HG03175 (cell line): ENCODE measurements around the gene RTN4.
"Not testable (repeated sequence)": the region's sequence is repeated elsewhere in the genome, so short reads cannot be mapped to it uniquely, and the experiment has no call there.

Experiments
- ATAC-seq: cut with Tn5 transposase; IDR thresholded peaks from one replicate; pipeline ENCODE4 v1.9.1; 2021; ENCODE audit warnings: mild to moderate bottlenecking, moderate library complexity; ENCODE audit not compliant: unreplicated experiment

Gene RTN4

GRCh38 chr2:55011831-55012671, 38.2 kb downstream of the RTN4 start:
- no peak for ATAC-seq

GRCh38 chr2:55010915-55011314, 39.3 kb downstream of the RTN4 start:
- peak; percentile 33 for ATAC-seq

GRCh38 chr2:55010149-55010591, 40.1 kb downstream of the RTN4 start:
- peak; percentile 92 for ATAC-seq

DNA sequence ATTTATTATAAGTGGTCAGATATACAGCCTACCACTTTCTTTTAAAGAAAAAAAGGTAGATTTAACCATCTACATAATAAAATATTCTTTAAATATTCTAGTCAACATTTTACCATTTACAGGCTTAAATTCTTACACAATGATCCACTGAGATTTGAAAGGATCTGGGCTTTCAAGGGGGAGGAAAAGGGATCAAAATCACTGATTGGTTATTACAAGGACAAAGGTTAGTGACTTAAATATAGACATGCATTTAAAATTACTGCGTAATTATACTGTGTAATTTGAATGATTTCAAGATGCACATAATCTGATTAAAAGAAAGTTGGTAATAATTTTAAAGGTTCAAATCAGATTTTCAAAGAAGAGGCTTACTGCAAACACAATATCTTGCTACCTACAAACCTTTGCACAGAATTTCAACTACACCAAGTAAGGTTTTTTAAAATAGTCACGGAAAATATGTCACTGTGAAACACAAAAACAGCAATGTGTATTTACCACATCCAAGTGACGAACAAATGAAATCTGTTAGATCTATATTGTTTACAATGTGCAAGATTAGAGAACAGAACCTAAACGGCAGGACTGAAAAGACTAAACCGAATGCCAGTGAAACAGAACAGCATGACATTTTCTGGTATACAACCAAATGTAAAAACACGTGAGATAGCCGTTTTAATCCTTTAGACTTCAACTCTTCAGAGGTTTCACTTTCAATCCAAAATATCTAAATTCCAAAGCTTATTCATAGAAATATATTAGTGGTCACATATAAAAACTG, 40.8 kb downstream of the RTN4 start:
- peak; percentile 15 for ATAC-seq

GRCh38 chr2:55006306-55006705, 43.9 kb downstream of the RTN4 start:
- ATAC-seq: no peak

DNA sequence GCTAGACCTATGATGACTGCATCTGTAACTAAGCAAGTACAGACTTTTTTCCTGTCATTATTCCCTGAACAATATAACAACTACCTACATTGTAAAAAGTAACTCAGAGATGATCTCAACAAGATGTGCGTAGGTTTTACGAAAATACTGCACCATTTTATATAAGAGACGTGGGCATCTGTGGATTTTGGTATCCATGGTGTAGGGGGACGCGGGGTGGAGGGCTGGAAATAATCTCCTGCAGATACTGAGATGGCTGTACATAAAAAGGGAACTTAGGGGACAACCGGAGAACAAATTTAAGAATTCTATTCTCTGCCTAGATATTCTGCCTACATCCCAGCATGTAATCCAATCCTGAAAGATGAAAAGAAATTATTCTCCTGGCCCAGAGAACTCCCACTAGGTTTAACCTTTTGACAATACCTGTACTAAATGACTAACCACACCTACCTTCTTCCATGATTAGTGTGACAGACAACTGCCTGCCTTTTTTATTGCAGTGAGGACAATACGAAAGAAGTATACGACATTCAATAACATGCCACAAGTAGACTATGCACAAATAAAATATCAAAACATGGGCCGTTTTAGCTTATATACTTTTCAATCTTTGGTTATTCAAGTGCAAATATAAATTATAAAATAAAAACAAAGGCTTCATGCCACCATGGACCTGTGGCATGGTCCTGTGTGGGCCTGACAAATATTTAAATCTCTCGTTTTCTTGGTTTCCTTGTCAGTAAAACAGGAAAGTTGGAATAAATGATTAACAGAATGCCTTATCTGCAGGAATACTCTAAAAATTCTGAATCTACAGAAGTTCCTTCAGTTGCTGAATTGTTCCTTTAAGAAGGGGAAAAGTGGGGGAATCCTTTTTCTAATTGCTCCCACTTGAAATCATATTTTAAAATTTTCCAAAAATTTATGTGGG, 46.3 kb downstream of the RTN4 start:
- no peak for ATAC-seq

DNA sequence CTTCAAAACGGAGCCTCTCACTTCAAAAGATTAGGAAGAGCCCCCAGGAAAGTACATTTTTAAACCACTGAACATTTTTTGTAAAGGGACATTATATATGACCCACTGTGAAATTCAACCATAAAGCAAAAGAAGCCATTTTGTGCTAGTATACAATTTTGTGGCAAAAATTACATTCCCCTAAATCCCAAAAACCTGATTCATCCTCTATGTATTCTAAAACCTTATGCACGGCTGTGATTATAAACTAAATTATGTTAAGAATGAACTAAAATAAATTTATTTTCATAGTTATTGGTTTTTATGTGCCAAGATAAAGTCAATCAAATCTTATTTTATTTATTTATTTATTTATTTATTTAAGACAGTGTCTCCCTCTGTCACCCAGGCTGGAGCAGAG, 48.5 kb downstream of the RTN4 start:
- ATAC-seq: no peak

DNA sequence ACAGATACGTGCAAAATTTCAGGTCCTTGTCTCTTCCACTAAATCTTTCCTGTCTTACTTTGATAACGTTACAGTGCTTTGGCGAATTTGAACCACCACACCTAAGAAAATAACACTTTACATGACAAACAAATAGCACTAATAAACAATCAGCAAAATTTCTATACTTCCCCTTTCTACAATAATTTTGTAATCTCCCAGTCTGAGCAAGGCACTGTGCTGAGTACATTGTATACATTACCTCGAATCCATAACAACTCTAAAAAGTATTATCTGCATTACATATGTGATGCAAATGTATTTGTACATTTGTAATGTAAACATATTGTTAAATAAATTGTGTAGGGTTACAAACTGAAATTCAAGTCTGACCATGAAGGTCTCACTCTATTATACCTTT, 49.9 kb downstream of the RTN4 start:
- no peak for ATAC-seq

DNA sequence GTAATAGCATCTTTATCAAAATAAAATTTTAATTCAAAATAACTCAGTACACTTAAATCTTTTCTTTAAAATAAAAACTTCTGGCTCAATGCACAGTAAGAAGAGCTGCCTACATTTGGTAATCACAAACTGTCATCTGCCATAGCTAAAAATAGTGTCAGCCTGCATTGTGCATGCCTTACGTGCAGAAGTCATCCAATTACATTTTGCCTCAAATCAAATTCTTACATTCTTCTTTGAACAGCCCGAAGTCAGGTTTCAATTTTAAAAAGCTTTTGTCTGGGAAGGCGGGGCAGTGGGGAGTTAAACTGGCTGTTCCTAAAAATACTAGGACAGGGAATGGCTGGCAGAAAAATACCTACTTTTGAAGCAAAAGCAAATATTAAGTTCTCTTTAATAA, 51.1 kb downstream of the RTN4 start:
- no peak for ATAC-seq

DNA sequence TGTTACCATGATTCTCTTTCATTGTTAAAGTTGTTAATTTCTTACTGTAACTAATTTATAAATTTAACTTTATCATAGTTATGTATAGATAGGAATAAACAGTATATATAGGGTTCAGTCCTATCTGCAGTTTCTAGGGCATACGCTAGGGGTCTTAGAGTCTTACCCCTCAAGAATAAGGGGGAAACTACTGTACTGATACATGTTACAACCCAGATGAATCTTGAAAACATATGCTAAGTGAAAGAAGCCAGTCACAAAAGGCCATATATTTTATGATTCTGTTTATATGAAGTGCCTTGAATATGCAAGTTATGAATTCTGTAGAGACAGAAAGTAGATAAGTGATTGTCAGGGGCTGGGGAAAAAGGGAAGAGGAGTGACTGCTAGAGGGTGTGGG, 52.4 kb downstream of the RTN4 start:
- ATAC-seq: no peak

DNA sequence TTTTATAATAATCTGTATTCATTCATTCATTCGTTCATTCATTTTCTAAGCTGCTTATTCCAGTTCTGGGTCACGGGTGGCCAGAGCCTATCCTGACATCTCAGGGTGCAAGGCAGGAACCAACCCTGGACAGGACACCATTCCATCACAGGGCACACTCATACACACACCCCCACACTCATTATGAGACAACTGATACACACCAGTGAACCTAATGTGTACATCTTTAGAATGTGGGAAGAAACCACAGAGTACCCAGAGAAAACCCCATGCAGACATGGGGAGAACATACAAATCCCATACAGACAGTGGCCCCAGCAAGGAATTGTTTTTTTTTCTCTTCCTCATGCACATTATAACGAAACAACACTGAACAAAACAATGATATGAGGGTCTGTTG, 54.7 kb downstream of the RTN4 start:
- ATAC-seq: no peak

- not testable (repeated sequence) for ATAC-seq
Measured at GRCh38 chr2:54990694-54991093, 59.6 kb downstream of the RTN4 start.

DNA sequence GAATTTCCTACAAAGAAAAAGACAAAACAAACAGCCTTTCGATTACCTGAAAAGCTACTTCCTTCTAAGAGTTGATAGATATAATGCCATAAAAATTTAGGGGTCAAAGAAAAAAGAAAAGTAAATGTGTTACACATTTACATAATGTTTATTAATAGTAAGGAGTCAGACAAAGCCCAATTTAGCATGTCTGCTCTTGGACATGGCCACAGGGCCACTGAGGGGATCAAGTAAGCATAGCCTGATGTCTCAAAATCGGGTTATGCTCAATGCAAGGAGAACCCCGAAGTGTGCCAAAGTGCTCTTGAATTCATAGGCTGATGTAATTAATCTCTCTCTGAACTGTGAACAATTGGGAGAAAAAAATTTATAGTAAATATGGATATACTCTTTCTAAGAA, 61.6 kb downstream of the RTN4 start:
- no peak for ATAC-seq

DNA sequence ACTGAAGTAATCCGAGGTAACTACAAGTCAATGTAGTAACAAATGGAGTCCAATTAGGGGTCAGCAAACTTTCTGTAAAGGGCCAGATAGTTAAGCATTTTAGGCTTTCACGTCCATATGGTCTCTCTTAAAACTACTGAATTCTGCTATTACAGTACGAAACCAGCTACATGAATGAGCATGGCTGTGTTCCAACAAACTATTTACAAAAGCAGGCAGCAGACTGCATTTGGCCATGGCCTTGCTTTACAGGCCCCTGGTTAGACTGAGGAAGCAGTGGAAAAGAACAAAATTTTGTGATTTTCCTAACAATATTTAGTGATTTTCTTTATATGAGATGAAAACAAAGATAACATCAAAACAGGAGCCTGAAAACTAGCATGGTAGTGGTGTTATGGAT, 64.0 kb downstream of the RTN4 start:
- no peak for ATAC-seq

DNA sequence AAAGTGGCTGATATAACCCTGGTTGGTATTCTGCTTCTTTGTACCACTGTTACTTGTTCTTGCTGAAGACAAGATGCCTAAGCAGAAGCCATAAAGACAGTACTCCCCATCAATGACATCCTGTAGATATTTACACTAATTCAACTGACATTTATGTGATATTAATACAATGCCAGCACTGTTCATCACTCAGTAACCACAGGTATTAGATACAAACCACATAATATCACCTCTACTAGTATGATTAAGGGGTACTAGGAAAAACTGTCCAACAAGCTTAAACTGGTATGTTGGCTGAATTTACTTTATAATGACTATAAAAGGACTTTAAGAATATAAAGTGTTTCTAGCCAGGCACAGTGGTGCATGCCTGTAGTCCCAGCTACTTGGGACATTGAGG, 65.8 kb downstream of the RTN4 start:
- ATAC-seq: no peak

GRCh38 chr2:54983345-54984220, 66.7 kb downstream of the RTN4 start:
- ATAC-seq: no peak

GRCh38 chr2:54981385-54981784, 68.9 kb downstream of the RTN4 start:
- ATAC-seq: no peak

GRCh38 chr2:54979321-54980044, 70.8 kb downstream of the RTN4 start:
- no peak for ATAC-seq

- peak; percentile 88 for ATAC-seq
Measured at GRCh38 chr2:54977149-54977548, 73.1 kb downstream of the RTN4 start.
